GM12873 (cell line): Measurements from ENCODE around the gene LRRC25.

ENCODE experiments used
- TF ChIP-seq, protein P1 (sequence below): IDR thresholded peaks from 2 replicates; pipeline ENCODE4 v1.5.1; 2012; ENCODE audit warnings: low read depth, mild to moderate bottlenecking, moderate library complexity, low read length, control low read depth; ENCODE audit not compliant: insufficient read depth; ENCODE audit errors: missing control alignments

Gene LRRC25

DNA sequence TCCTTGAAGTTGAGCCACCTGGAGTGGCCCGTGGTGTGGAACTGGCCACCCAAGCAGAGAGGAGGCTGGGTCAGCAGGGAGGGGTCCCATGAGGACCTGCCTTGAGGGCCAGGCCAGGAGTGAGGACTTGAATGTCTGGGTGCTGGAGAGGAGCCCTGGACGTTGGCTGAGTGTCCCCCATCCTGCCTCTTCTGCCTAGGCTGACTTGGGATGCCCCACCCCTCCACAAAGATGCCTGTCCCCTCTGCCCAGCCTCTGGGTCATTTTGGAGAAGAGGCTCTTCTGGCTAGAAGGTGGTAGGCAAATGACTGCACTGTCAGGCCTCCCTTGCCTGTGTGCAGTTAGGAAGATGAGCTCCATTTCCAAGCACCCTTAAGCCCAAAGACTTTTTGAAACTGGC, 23.5 kb upstream of the LRRC25 start:
- TF ChIP-seq, protein P1, sequence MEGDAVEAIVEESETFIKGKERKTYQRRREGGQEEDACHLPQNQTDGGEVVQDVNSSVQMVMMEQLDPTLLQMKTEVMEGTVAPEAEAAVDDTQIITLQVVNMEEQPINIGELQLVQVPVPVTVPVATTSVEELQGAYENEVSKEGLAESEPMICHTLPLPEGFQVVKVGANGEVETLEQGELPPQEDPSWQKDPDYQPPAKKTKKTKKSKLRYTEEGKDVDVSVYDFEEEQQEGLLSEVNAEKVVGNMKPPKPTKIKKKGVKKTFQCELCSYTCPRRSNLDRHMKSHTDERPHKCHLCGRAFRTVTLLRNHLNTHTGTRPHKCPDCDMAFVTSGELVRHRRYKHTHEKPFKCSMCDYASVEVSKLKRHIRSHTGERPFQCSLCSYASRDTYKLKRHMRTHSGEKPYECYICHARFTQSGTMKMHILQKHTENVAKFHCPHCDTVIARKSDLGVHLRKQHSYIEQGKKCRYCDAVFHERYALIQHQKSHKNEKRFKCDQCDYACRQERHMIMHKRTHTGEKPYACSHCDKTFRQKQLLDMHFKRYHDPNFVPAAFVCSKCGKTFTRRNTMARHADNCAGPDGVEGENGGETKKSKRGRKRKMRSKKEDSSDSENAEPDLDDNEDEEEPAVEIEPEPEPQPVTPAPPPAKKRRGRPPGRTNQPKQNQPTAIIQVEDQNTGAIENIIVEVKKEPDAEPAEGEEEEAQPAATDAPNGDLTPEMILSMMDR: no peak

DNA sequence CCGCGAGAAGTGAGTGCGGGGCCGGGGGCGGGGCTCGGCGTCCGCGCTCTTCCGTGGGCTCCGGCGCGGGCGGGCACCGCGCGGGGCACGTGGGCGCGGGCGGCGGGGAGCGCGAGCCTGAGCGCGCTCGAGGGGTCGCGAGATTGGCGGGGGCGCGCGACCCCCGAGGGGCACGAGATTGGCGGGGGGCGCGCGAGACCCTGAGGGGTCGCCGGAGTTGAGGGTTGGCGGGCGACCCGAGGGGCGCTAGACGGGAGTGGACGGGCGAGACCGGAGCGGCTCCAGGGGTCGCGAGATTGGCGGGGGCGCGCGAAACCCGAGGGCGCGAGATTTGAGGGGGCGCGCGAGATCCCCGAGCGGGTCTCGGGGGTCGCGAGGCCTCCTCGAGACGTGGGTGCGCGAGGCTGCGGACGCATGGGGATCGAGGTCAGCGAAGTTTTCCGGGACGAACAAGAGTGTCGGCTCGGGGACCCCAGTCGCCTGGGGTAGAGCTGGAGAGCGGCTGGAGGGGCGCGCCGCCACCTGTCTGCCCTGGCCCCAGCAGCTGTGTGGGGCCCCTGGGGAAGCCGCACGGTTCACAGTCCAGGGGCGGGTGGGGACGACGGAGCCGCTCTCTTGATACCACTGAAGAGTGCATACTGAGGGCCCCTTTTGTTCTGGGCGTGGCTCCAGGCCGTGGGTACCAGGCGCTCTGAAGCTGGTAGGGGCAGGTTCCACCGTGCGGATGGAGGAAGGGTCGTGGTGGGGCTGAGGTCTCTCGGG, 22.5 kb upstream of the LRRC25 start:
- TF ChIP-seq, protein P1: no peak

DNA sequence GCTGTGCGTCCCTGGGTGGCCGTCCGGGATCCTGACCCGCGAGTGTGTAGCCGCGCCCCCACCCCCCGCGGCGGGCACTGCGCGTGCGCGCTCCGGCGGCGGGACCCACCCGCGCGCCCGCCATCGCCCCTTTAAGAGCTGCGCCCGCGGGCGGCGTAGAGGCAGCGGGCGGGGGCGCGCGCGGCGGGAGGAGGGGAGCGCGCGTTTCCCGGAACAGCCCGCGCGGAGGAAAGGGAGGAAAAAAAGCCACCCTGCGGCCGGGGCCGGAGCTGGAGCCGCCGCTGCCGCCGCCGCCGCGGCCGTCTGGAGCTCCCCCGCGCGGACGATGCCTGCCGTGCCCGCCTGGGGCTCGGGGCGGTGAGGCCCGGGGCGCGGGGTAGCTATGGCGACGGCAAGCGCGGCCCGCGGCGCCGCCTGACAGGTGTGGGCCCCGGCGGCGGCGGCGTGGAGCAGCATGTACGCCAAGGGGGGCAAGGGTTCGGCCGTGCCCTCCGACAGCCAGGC, 21.8 kb upstream of the LRRC25 start, which contains the start of gene SSBP4:
Gene SSBP4, plus strand, starts transcription at position 204 of the 504 bp plus-strand sequence. Its CDS starts 251 bp downstream, at position 455.
- TF ChIP-seq, protein P1: peak; percentile 26

DNA sequence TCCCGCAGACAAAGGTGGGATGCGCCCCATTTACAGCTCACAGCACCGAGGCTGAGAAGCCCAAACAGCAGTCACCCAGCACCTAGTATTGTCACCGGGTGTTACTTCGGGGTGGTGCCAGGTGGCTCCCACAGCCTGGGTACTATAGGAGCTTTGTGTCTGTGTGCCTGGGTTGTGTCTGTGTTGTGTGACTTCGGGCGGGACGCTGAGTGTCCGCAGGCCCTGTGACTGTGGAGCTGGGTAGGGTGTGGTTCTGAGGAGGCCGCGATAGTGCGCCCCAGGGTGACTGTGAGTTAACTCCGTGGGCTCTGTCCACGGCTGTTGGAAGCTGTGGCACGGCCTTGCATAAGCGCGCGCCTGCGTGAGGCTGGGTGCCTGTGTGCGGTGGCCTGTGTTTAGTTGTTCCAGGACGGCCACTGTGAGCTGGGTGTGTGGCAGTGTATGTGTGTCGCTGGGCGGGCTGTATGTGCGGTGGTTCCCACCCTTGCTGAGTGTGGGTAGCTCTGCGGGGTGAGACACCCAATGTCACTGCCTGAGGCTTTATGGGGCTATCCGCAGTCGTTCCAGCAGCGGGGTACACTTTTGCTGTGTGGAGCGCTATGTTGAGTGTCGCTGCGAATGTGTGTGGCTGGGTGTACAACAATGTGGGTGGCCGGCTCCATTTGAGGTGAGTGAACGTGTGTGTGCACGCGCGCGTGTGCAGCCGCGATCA, 21.2 kb upstream of the LRRC25 start:
- TF ChIP-seq, protein P1: no peak

DNA sequence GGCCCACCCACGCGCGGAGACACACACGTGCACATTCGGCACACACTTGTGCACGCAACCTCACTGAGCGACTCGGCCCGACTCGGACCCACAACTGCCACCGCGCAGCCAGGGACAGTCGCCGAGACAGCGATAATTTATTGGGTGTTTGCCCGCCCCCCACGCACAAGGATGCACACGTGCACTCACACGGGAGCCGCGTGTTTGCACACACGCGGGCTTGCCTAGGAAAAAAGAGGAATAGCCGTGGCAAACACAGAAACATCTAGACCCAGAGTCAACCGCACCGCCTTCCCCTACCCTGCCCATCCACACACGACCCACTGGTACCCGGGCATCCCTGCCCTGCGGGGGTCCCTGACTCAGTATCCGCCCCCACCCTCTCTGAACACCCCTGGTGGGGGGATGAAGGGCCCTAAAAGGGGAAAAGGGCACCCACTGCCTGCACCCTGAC, 20.6 kb upstream of the LRRC25 start:
- TF ChIP-seq, protein P1: no peak

DNA sequence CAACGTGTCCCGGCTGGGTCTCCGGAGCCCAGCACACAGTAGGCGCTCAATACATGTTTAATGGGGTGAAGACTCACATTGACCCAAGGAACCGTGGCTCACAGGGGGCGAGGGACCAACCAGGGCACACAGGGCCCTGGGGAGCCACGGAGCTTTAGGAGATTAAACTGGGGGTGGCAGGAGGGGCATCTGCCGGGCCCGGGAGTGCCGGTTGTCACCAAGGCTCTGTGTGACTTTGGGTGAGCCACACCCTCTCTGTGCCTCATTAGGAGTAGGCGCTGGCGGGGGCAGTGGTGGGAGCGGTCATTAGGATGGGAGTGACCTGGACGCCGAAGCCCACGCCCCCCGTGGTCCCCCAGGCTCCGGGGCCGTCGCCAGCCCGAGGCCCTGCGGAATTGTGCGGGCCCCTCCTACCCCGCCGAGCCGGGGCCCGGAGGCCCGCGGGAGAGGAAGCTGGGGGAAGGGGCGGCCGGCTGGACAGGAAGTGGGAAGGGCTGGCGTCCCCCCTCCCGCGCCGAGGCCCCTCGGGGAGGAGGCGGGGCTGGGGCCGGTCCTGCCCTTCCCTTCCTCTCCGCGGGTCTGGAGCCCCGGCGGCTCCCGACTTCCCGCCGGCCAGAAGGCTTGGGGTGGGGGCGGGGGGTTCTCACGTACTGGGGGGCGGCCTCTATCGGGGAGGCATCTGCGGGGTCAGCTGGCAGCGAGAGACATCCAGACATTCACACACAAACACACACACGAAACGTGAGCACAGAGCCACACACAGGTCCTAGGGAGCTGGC, 20.0 kb upstream of the LRRC25 start:
- TF ChIP-seq, protein P1: no peak

DNA sequence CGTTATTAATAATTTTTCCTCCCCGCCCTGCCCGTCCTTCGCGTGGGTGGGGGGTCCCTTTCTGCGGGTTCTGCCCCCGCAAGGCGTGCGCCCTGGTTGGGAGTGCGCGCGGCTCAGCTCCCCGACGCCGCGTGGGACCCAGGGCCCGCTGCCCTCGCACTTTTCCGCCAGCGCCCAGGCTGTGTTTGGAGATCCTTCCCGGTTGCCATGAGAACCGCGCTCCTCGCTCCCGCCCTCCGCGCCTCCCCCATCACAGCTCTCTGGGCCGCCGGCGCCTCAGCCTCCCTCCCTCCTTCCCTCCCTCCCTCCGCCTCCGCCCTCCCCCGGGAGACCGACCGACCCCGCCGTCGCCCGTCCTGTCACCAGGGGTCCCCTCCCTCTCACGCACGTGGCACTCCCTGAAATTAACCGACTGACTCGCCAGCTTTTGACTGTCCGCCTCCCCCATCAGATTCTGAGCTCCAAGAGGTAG, 19.4 kb upstream of the LRRC25 start:
- TF ChIP-seq, protein P1: no peak
